HG03354 (cell line): Measurements from ENCODE around the gene ATXN2.
"Not testable (repeated sequence)": the region's sequence is repeated elsewhere in the genome, so short reads cannot be mapped to it uniquely, and the experiment has no call there.

Source experiments
- ATAC-seq: cut with Tn5 transposase; IDR thresholded peaks from one replicate; pipeline ENCODE4 v1.9.1; 2021; ENCODE audit warnings: mild to moderate bottlenecking; ENCODE audit not compliant: unreplicated experiment, poor library complexity, severe bottlenecking

The ATXN2 gene

GRCh38 chr12:111409780-111410430 lies 189.2 kb downstream of the ATXN2 start:
- no peak for ATAC-seq

GRCh38 chr12:111409403-111409779 lies 189.7 kb downstream of the ATXN2 start:
- ATAC-seq: no peak

- ATAC-seq: no peak
Observed at GRCh38 chr12:111408686-111409402, 190.3 kb downstream of the ATXN2 start.

GRCh38 chr12:111408116-111408440 lies 191.0 kb downstream of the ATXN2 start:
- ATAC-seq: no peak

GRCh38 chr12:111407377-111408115 lies 191.6 kb downstream of the ATXN2 start:
- no peak for ATAC-seq

GRCh38 chr12:111406474-111407376 lies 192.4 kb downstream of the ATXN2 start:
- no peak for ATAC-seq

- peak; percentile 17 for ATAC-seq
Observed at GRCh38 chr12:111405859-111406473, 193.1 kb downstream of the ATXN2 start, which contains the start of gene SH2B3. Gene SH2B3, plus strand, starts transcription at chr12:111405923. Its CDS starts 12,223 bp downstream, at chr12:111418146.

- peak; percentile 55 for ATAC-seq
Observed at GRCh38 chr12:111405149-111405858, 193.8 kb downstream of the ATXN2 start.

- peak; percentile 12 for ATAC-seq
Observed at GRCh38 chr12:111404362-111405148, 194.6 kb downstream of the ATXN2 start.

GRCh38 chr12:111402490-111402824 lies 196.7 kb downstream of the ATXN2 start:
- ATAC-seq: not testable (repeated sequence)
